Ovary (tissue), 3 donors: ENCODE measurements around the gene TEP1.

Experiments
- POLR2A ChIP-seq: fragments of 450-650 bp; IDR thresholded peaks from one replicate; pipeline ENCODE4 v1.6.1; 2017; ENCODE audit warnings: antibody characterized with exemption, mild to moderate bottlenecking, moderate library complexity
- TF ChIP-seq, protein P1 (sequence below), 3 donors: fragments of 450-650 bp in 2 of 3; fragments of 200-600 bp in 1 of 3; IDR thresholded peaks; one replicate each; pipeline versions ENCODE4 v1.5.1 to v1.8.0; 2016 to 2022; ENCODE audit warnings: antibody characterized with exemption in 3 of 3, mild to moderate bottlenecking in 1 of 3
- donor health status: DM: no; HTN: no; CAD: no.

DNA sequence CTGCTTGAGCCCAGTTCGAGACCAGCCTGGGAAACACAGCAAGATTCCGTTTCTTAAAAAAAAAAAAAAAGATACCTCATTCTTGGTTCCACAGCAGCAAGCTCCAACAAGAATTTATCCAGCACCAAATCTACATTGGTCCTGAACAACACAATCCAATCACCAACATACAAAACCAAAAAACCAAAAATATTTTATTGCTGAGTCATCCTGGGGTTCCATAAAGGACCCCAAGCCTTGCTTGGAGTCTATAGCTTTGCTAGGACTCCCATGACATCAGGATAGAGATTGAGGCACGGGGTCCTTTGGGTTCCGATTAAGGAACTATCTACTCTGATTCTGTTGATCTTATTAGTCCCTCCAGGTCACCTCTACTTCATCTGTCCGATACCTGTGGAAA, 33.6 kb upstream of the TEP1 start:
- no peak for TF ChIP-seq POLR2A
- TF ChIP-seq, protein P1, sequence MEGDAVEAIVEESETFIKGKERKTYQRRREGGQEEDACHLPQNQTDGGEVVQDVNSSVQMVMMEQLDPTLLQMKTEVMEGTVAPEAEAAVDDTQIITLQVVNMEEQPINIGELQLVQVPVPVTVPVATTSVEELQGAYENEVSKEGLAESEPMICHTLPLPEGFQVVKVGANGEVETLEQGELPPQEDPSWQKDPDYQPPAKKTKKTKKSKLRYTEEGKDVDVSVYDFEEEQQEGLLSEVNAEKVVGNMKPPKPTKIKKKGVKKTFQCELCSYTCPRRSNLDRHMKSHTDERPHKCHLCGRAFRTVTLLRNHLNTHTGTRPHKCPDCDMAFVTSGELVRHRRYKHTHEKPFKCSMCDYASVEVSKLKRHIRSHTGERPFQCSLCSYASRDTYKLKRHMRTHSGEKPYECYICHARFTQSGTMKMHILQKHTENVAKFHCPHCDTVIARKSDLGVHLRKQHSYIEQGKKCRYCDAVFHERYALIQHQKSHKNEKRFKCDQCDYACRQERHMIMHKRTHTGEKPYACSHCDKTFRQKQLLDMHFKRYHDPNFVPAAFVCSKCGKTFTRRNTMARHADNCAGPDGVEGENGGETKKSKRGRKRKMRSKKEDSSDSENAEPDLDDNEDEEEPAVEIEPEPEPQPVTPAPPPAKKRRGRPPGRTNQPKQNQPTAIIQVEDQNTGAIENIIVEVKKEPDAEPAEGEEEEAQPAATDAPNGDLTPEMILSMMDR (IDR thresholded peaks at IDR 0.05) = no peak
